ENCODE results near the gene CEP250. TPM values are rescaled to one million over a fixed set of nuclear protein-coding genes. Genes with fewer than 3 reads are reported as not detected.

CEP250 gene
- total RNA-seq (15.0 TPM), polyA plus RNA-seq (ENCODE audit: insufficient read depth in 1 of 8, insufficient read length in 8 of 8, low replicate concordance in 1 of 8) (10 to 100 TPM; 23.8 to 34.8 (median 25.9) TPM)
- long read RNA-seq, donor 1 = 0 reads
- long read RNA-seq, donor 2 = 0 reads
- long read RNA-seq, donor 3, partial matches to known transcripts = 8 of 8 reads
- long read RNA-seq, donor 3, other reads (novel, unspliced or antisense) = 0 of 8 reads
- long read RNA-seq, donor 4 = 0 reads
- long read RNA-seq, donor 5 = 0 reads
- long read RNA-seq, donor 6 = 0 reads
- long read RNA-seq, donor 7, partial matches to known transcripts = 0 of 1 reads
- long read RNA-seq, donor 7, other reads (novel, unspliced or antisense) = 0 of 1 reads
- long read RNA-seq, donor 8 = 0 reads
- long read RNA-seq, donor 9 = 0 reads
- long read RNA-seq, donor 10 = 0 reads
- long read RNA-seq, donor 11 = 0 reads

- peak; percentile 98 for DNase-seq
- H3K9me3 ChIP-seq (replicated peaks; ENCODE audit: control insufficient read depth, low read depth, low read length) = no peaks in the 10 kb centered on the region
- peaks cover 3% of the 10 kb centered on the region for H3K36me3 ChIP-seq (ENCODE audit: control insufficient read depth, insufficient read depth, low read length)
- peaks cover 3% of the 10 kb centered on the region for H3K4me1 ChIP-seq (ENCODE audit: control insufficient read depth, insufficient read depth, low read length)
- H3K4me3 ChIP-seq (ENCODE audit: low read length) = peak within 1 kb of the TSS; percentile 94
- under 1% methylated on average over 54 of the region's 59 CpGs for WGBS (ENCODE audit: insufficient coverage)
- peak within 1 kb of the TSS; percentile 99 for H3K27ac ChIP-seq (ENCODE audit: low read length)
- H3K27me3 ChIP-seq (ENCODE audit: control insufficient read depth, insufficient read depth, low read length) = no peaks in the 10 kb centered on the region
These were observed at the start of gene CEP250 for GRCh38 chr20:35454881-35455609. Gene CEP250, plus strand, starts transcription at chr20:35455598. Its CDS starts 6,770 bp downstream, at chr20:35462368.

- Histone ChIP-seq H3K27me3 (ENCODE audit: control insufficient read depth, insufficient read depth, low read length) (no peaks in the 10 kb centered on the region), H3K9me3 (replicated peaks; ENCODE audit: control insufficient read depth, low read depth, low read length) (peaks cover 13% of the 10 kb centered on the region), H3K27ac (ENCODE audit: low read length) (no peak overlapping the region), H3K4me3 (ENCODE audit: low read length) (no peak overlapping the region), H3K4me1 (ENCODE audit: control insufficient read depth, insufficient read depth, low read length) (no peaks in the 10 kb centered on the region), H3K36me3 (ENCODE audit: control insufficient read depth, insufficient read depth, low read length) (peaks cover 28% of the 10 kb centered on the region)
- no CpG with 5 or more reads among the region's 3 CpGs for WGBS (ENCODE audit: insufficient coverage)
- DNase-seq = no peak
These were observed 49.6 kb upstream of the CEP250 start for GRCh38 chr20:35405775-35406174.

GRCh38 chr20:35408270-35408669, 47.1 kb upstream of the CEP250 start:
- H3K36me3 ChIP-seq (ENCODE audit: control insufficient read depth, insufficient read depth, low read length) = peaks cover 28% of the 10 kb centered on the region
- WGBS (ENCODE audit: insufficient coverage) = no CpG with 5 or more reads among the region's 3 CpGs

GRCh38 chr20:35409542-35409941, 45.9 kb upstream of the CEP250 start:
- WGBS (ENCODE audit: insufficient coverage) = 90% methylated on average over 2 of the region's 3 CpGs
- H3K27ac ChIP-seq (ENCODE audit: low read length) = no peak overlapping the region
- H3K36me3 ChIP-seq (ENCODE audit: control insufficient read depth, insufficient read depth, low read length) = peaks cover 28% of the 10 kb centered on the region
- H3K9me3 ChIP-seq (replicated peaks; ENCODE audit: control insufficient read depth, low read depth, low read length) = peaks cover 13% of the 10 kb centered on the region
- no peak for DNase-seq
- H3K4me3 ChIP-seq (ENCODE audit: low read length) = no peak overlapping the region
- H3K27me3 ChIP-seq (ENCODE audit: control insufficient read depth, insufficient read depth, low read length) = no peaks in the 10 kb centered on the region
- peaks cover 8% of the 10 kb centered on the region for H3K4me1 ChIP-seq (ENCODE audit: control insufficient read depth, insufficient read depth, low read length)

More at GRCh38 chr20:35408270-35408669, 47.1 kb upstream of the CEP250 start:
- peaks cover 13% of the 10 kb centered on the region for H3K9me3 ChIP-seq (replicated peaks; ENCODE audit: control insufficient read depth, low read depth, low read length)
- no peaks in the 10 kb centered on the region for H3K27me3 ChIP-seq (ENCODE audit: control insufficient read depth, insufficient read depth, low read length)
- DNase-seq = no peak
- H3K27ac ChIP-seq (ENCODE audit: low read length) = no peak overlapping the region
- H3K4me1 ChIP-seq (ENCODE audit: control insufficient read depth, insufficient read depth, low read length) = peaks cover 8% of the 10 kb centered on the region
- H3K4me3 ChIP-seq (ENCODE audit: low read length) = no peak overlapping the region

GRCh38 chr20:35410613-35411012, 44.8 kb upstream of the CEP250 start:
- Histone ChIP-seq H3K9me3 (replicated peaks; ENCODE audit: control insufficient read depth, low read depth, low read length) (peaks cover 4% of the 10 kb centered on the region), H3K27me3 (ENCODE audit: control insufficient read depth, insufficient read depth, low read length) (peaks cover 2% of the 10 kb centered on the region), H3K4me3 (ENCODE audit: low read length) (no peak overlapping the region), H3K27ac (ENCODE audit: low read length) (no peak overlapping the region), H3K36me3 (ENCODE audit: control insufficient read depth, insufficient read depth, low read length) (peaks cover 24% of the 10 kb centered on the region), H3K4me1 (ENCODE audit: control insufficient read depth, insufficient read depth, low read length) (peaks cover 8% of the 10 kb centered on the region)
- no peak for DNase-seq
- 20% methylated on average over 1 of the region's 6 CpGs for WGBS (ENCODE audit: insufficient coverage)

- Histone ChIP-seq H3K4me1 (ENCODE audit: control insufficient read depth, insufficient read depth, low read length) (no peaks in the 10 kb centered on the region), H3K4me3 (ENCODE audit: low read length) (no peak overlapping the region), H3K9me3 (replicated peaks; ENCODE audit: control insufficient read depth, low read depth, low read length) (no peaks in the 10 kb centered on the region), H3K27me3 (ENCODE audit: control insufficient read depth, insufficient read depth, low read length) (peaks cover 4% of the 10 kb centered on the region), H3K27ac (ENCODE audit: low read length) (no peak overlapping the region), H3K36me3 (ENCODE audit: control insufficient read depth, insufficient read depth, low read length) (no peaks in the 10 kb centered on the region)
- no peak for DNase-seq
- no CpG with 5 or more reads among the region's 2 CpGs for WGBS (ENCODE audit: insufficient coverage)
These were observed 34.1 kb upstream of the CEP250 start for GRCh38 chr20:35421322-35421721.

- no peak overlapping the region for H3K27ac ChIP-seq (ENCODE audit: low read length)
- no peak for DNase-seq
- WGBS (ENCODE audit: insufficient coverage) = 36% methylated on average over 2 of the region's 6 CpGs
- H3K4me3 ChIP-seq (ENCODE audit: low read length) = no peak overlapping the region
- no peaks in the 10 kb centered on the region for H3K36me3 ChIP-seq (ENCODE audit: control insufficient read depth, insufficient read depth, low read length)
- H3K4me1 ChIP-seq (ENCODE audit: control insufficient read depth, insufficient read depth, low read length) = peaks cover 6% of the 10 kb centered on the region
- H3K27me3 ChIP-seq (ENCODE audit: control insufficient read depth, insufficient read depth, low read length) = no peaks in the 10 kb centered on the region
- no peaks in the 10 kb centered on the region for H3K9me3 ChIP-seq (replicated peaks; ENCODE audit: control insufficient read depth, low read depth, low read length)
These were observed 23.6 kb upstream of the CEP250 start for GRCh38 chr20:35431621-35432429.

GRCh38 chr20:35432430-35432735, 23.0 kb upstream of the CEP250 start:
- WGBS (ENCODE audit: insufficient coverage) = 100% methylated on average over 1 of the region's 1 CpG
- Histone ChIP-seq H3K27me3 (ENCODE audit: control insufficient read depth, insufficient read depth, low read length) (no peaks in the 10 kb centered on the region), H3K9me3 (replicated peaks; ENCODE audit: control insufficient read depth, low read depth, low read length) (no peaks in the 10 kb centered on the region), H3K36me3 (ENCODE audit: control insufficient read depth, insufficient read depth, low read length) (no peaks in the 10 kb centered on the region), H3K27ac (ENCODE audit: low read length) (no peak overlapping the region), H3K4me3 (ENCODE audit: low read length) (no peak overlapping the region), H3K4me1 (ENCODE audit: control insufficient read depth, insufficient read depth, low read length) (peaks cover 6% of the 10 kb centered on the region)
- DNase-seq = no peak

GRCh38 chr20:35433337-35433736, 22.1 kb upstream of the CEP250 start:
- WGBS (ENCODE audit: insufficient coverage) = 51% methylated on average over 2 of the region's 2 CpGs
- DNase-seq = no peak
- Histone ChIP-seq H3K4me3 (ENCODE audit: low read length) (no peak overlapping the region), H3K36me3 (ENCODE audit: control insufficient read depth, insufficient read depth, low read length) (no peaks in the 10 kb centered on the region), H3K9me3 (replicated peaks; ENCODE audit: control insufficient read depth, low read depth, low read length) (no peaks in the 10 kb centered on the region), H3K4me1 (ENCODE audit: control insufficient read depth, insufficient read depth, low read length) (peaks cover 16% of the 10 kb centered on the region), H3K27ac (ENCODE audit: low read length) (no peak overlapping the region), H3K27me3 (ENCODE audit: control insufficient read depth, insufficient read depth, low read length) (no peaks in the 10 kb centered on the region)
